Measurements from ENCODE around the gene DNAH12. TPM values are rescaled to one million over a fixed set of nuclear protein-coding genes. Genes with fewer than 3 reads are reported as not detected.
"Not testable (repeated sequence)": the region's sequence is repeated elsewhere in the genome, so short reads cannot be mapped to it uniquely, and the experiment has no call there.

The DNAH12 gene
- total RNA-seq, 1 donor from 2014 or later, result not detected

DNA sequence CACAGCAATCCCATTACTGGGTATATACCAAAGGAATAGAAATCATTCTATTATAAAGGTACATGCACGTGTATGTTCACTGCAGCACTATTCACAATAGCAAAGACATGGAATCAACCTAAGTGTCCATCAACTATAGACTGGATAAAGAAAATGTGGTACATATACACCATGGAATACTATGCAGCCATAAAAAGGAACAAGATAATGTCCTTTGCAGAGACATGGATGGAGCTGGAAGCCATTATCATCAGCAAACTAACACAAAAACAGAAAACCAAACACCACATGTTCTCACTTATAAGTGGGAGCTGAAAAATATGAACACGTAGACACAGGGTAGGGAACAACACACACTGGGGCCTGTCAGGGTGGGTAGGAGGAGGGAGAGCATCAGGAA is 179.1 kb downstream of the DNAH12 start:
- ATAC-seq; DNase-seq (ENCODE audit: missing footprints): not testable (repeated sequence)

DNA sequence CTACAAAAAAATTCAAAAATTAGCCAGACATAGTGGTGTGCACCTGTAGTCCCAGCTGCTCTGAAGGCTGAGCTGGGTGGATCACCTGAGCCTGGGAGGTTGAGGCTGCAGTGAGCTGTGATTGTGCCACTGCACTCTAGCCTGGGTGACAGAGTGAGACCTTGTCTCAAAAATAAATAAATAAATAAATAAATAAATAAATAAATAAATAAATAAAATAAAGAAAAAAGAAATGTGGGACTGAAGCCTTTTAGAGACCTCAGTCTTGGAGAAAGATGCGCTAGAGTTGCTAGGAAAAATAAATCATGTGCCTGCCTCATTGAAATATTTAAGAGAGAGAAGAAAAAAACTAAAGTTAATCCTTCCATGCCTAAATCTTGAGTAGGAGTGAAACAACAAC is 187.9 kb downstream of the DNAH12 start:
- ATAC-seq; DNase-seq (ENCODE audit: missing footprints); intact Hi-C loops (cut with DNase I): not testable (repeated sequence)

More for the DNA sequence above, 179.1 kb downstream of the DNAH12 start:
- intact Hi-C loops (cut with DNase I), result not testable (repeated sequence)

DNA sequence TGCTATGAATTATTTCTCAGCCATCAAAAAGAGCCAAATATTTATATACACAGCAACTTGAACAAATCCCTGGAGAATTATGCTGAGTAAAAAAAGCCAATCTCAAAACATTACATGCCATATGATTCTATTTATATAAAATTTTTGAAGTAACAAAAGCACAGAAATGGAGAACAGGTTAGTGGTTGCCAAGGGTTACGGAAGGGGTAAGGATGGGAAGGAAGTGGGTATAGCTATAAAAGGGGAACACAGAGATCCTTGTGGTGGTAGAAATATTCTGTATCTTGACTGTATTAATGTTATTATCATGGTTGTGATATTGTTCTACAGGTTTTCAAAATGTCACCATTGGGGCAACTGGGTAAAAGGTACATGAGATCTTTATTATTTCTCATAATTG is 189.4 kb downstream of the DNAH12 start:
- no peak for ATAC-seq
- no peak for DNase-seq (ENCODE audit: missing footprints)
- intact Hi-C loops (cut with DNase I), result no loop called here

DNA sequence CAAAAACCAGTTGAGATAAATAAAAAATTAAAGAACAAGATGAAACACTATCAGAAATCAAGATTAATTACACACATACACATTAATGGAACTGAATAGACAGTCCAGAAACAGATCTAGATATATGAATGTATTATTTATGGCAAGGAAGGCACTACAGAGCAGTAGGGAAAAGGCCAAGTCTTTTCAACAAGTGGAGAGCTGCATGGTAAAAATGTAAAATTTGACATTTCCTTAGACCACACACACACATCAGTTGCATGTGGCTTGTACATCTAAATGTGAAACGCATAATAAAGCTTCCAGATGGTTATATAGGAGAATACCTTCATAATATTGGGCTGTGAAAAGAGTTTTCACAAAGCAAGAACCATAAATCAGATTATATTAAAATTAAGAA is 193.9 kb downstream of the DNAH12 start:
- no peak for ATAC-seq
- DNase-seq (ENCODE audit: missing footprints), result no peak
- intact Hi-C loops (cut with DNase I), result no loop called here

DNA sequence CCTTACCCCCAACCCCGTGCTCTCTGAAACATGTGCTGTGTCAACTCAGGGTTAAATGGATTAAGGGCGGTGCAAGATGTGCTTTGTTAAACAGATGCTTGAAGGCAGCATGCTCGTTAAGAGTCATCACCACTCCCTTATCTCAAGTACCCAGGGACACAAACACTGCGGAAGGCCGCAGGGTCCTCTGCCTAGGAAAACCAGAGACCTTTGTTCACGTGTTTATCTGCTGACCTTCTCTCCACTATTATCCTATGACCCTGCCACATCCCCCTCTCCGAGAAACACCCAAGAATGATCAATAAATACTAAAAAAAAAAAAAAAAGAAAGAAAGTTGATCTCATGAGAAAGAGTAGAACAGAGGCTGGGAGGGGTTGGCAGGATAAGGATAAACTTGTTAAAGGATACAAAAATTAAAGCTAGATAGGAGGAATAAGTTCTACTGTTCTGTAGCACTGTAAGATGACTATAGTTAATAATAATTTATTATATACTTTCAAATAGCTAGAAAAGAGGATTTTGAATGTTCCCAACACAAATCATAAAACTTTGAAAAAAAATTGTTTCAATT is 205.0 kb downstream of the DNAH12 start:
- ATAC-seq; DNase-seq (ENCODE audit: missing footprints); intact Hi-C loops (cut with DNase I): not testable (repeated sequence)

DNA sequence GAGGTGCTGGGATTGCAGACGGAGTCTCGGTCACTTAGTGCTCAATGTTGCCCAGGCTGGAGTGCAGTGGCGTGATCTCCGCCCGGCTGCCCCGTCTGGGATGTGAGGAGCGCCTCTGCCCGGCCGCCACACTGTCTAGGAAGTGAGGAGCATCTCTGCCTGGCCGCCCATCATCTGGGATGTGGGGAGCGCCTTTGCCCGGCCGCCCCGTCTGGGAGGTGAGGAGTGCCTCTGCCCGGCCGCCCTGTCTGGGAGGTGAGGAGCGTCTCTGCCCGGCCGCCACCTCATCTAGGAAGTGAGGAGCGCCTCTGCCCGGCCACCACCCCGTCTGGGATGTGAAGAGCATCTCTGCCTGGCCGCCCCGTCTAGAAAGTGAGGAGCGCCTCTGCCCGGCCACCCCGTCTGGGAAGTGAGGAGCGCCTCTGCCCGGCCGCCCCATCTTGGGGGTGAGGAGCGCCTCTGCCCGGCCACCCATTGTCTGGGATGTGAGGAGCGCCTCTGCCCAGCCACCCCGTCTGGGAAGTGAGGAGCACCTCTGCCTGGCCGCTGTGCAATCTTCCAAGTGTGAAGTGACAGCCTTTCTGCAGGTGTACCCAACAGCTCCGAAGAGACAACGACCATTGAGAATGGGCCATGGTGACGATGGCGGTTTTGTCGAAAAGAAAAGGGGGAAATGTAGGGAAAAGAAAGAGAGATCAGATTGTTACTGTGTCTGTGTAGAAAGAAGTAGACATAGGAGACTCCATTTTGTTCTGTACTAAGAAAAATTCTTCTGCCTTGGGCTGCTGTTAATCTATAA is 205.7 kb downstream of the DNAH12 start:
- DNase-seq (ENCODE audit: missing footprints); intact Hi-C loops (cut with DNase I); ATAC-seq: not testable (repeated sequence)

DNA sequence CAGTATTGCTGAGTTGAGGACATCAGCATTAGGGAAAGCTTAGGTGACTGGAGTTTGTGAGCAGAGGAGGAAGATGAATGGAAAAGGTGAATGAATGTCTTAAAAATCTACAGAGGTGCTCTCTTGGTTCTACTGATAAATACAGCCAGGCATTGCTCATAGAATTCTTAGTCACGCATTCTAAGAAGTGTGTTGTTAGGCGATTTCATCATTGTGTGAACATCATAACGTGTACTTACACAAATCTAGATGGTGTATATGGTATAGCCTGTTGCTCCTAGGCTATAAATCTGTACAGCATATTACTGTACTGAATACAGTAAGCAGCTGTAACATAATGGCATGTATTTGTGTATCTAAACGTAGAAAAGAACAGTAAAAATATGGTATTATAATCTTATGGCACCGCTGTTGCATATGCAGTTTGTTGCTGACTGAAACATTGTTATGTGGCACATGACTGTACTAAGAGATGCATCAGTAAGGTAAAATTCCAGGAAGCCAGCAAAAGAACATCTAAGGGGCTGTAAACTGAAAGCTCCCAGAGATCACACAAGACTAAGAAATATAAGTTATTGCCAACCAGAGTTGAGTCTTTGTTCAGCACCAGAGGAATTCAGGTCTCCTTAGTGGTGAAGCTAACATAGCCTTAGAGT is 208.7 kb downstream of the DNAH12 start:
- ATAC-seq, result no peak
- intact Hi-C loops (cut with DNase I), result no loop called here
- no peak for DNase-seq (ENCODE audit: missing footprints)

DNA sequence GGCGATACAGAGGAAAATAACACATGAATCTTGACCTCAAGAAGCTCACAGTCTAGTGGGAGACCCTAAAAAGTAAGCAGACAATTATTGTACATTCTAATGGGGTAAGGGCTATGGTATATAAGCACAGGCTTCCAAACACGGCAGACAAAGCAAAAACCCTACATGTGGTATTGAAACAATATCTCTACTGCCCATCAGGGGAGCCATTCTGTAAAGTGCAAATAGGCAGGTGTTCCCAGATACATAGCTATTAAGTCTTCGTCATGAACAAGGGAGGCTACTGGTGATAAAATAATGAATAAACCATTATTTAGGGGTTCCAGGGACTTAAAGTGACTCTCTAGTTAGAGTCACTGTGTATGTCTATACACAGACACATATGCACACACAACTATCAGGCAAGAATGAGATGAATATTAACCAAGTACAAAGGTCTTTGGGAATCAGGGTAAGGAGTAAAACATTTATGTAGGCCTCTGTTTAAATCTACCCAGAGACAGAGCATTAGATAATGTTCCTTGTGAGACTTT is 213.0 kb downstream of the DNAH12 start:
- no peak for DNase-seq (ENCODE audit: missing footprints)
- intact Hi-C loops (cut with DNase I), result no loop called here
- no peak for ATAC-seq

DNA sequence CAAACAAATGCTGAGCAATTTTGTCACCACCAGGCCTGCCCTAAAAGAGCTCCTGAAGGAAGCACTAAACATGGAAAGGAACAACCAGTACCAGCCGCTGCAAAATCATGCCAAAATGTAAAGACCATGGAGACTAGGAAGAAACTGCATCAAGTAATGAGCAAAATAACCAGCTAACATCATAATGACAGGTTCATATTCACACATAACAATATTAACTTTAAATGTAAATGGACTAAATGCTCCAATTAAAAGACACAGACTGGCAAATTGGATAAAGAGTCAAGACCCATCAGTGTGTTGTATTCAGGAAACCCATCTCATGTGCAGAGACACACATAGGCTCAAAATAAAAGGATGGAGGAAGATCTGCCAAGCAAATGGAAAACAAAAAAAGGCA is 217.6 kb downstream of the DNAH12 start:
- DNase-seq (ENCODE audit: missing footprints); intact Hi-C loops (cut with DNase I); ATAC-seq: not testable (repeated sequence)

DNA sequence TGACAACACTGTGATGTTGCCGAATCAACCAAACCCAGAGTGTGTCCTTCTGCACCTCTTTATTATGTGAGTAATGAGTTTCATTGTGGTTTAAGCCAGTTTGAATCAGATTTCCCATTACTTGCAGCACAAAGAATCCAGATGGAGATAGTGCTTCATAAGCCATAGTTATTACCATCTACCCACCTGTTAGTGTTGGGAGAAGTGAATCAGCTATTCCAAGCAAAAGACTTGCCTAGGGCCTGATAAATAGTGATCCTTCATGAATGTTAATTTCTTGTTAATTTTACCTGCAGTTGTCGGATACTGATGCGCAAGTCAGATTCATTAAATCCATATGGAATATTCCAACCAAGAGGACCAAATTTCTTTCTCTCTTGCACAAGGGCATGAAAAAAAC is 229.9 kb downstream of the DNAH12 start:
- DNase-seq (ENCODE audit: missing footprints) (no peak), ATAC-seq (no peak)
- intact Hi-C loops (cut with DNase I), result no loop called here

DNA sequence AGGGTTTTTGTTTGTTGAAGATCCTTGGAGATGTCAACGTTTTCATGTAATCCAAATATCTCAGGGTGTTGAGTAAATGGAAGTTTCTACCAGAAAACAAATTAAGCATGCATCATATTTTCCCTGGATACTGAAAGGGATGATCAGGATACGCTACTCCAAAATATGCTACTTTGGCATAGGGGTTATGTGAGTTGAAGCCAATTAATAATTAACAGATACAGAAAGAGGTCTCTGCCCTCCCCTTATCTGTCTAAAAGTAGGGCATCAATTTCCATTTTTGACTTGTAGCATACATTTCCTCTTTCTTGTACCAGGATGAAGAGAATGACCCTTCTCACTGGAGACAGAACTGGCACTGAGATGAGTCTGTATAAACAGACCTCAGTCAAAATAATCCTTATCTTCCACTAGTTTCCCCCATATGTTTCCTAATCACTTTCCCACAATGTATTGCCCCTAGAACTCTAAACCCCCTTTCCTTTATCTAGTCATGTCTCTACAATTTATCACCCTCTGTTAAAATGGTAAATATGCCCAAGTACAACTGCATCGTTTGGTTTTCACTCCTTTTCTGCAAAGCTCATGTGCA is 234.3 kb downstream of the DNAH12 start:
- intact Hi-C loops (cut with DNase I), result no loop called here
- DNase-seq (ENCODE audit: missing footprints) (no peak), ATAC-seq (no peak)

DNA sequence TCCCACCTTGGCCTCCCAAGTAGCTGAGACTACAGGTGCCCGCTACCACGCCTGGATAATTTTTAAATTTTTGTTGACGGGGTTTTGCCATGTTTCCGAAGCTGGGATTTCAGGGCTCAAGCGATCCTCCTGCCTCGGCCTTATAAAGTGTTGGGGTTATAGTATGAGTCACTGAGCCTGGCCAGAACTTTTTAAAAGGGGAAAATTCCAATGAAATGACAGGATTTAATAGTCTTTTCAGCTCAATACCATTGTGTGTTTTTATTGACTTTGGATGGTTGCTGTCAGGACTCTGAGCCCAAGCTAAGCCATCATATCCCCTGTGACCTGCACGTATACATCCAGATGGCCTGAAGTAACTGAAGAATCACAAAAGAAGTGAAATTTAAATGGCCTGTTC is 240.6 kb downstream of the DNAH12 start:
- intact Hi-C loops (cut with DNase I), result not testable (repeated sequence)

DNA sequence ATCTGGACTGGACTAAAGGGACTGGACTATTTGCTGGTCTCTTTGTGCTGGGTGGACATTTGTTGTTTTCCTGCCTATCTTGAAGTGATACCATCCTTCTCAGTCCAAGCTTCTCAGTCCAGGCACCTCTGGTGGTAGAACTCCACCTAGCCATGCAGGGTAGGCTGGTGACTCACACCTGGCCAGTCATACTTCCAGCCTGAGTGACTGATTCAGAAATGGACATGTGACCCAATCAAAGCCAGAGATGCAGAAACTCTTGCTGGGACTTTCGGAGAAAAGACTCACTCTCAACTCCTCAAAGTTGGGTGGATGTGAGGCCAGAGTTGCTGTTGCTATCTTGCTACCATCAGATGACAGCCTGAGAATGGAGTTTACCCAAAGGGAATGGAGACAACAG is 246.1 kb downstream of the DNAH12 start:
- no peak for ATAC-seq
- intact Hi-C loops (cut with DNase I), result no loop called here
- DNase-seq (ENCODE audit: missing footprints), result no peak

More for the DNA sequence above, 240.6 kb downstream of the DNAH12 start:
- not testable (repeated sequence) for DNase-seq (ENCODE audit: missing footprints); ATAC-seq

DNA sequence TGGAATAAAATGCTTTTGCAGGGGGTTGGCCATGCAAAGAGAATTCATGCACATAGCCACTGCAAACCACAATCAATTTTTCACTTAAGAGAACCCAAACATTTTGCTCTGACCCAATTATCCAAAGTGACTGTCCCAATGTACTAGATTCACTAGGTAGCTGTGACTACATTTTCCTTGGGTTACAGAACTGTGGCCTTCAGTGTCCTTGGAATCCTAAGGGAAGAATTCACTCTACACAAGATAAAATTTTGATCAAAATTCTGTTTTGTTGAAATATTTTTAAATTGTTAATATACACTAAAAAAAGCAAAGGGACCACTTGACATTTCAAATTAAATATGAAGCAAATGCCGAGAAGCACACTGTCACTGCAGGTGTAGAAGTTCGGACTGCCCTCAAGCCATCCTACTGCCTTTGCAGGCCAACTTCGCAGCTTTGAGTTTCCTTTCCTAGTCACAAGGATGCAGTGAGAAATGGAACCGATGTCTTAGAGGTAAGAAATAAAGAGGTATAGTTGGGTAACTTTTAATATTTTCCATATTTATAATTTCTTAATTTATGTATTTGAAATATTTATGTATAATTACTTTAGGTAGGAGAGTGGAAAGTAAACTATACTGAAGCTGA is 251.1 kb downstream of the DNAH12 start:
- DNase-seq (ENCODE audit: missing footprints), result no peak
- intact Hi-C loops (cut with DNase I), result no loop called here
- ATAC-seq, result no peak

DNA sequence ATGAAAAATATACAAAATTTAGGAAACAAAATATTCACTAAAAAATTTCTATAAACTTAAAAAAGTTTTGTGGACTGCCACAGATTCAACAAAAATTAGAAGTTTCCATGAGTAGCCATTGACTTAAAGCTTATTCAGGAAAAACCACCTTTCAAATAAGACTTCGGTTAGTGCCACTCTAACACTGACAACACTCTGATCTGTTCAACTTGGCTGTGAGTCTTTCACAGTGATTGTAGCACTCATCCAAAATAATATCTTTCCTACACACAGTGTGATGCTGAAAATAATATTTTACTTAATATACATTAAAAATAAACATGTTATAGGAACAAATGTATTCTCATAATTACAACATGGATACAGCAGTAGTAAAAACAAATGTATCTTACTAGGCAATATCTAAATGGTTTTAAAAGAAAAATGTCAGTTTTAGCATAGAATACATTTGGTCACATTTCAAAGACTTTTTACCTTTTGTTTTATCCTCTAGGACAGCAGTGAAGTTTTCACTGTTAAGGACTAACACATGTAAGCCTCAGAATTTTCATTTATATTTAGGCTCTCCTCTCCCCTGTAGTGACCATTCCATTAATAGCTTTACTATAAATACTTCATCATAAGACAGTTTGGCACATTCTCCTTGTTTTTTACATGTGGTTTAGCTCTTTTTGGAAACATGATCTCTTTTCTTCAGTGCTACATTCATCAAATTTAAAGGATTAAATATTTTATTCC is 251.8 kb downstream of the DNAH12 start, which contains the start of gene ASB14:
Gene ASB14 (minus strand): TSS at position 527 of the 738 bp plus-strand sequence. CDS start 652 bp downstream, outside the sequence.
- ATAC-seq, result peak; percentile 63
- no peak for DNase-seq (ENCODE audit: missing footprints)
- intact Hi-C loops (cut with DNase I), result no loop called here

DNA sequence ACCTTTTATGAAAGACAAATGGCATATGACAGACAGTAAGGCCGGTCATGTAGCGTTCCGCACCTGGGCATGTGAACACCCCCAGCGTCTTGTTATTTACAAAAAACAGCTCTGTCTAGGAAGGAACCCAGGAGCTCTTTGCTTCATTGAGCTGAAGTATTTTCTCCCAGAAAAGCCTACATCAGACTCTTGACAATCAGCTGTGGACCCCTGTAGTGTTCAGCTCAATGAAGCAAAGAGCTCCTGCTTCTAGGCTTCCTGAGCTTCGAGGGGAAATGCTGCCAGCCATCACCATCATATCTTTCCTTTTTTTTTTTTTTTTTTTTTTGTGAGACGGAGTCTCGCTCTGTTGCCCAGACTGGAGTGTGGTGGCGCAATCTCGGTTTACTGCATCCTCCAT is 255.7 kb downstream of the DNAH12 start:
- DNase-seq (ENCODE audit: missing footprints) (no peak), ATAC-seq (no peak)
- intact Hi-C loops (cut with DNase I), result no loop called here

DNA sequence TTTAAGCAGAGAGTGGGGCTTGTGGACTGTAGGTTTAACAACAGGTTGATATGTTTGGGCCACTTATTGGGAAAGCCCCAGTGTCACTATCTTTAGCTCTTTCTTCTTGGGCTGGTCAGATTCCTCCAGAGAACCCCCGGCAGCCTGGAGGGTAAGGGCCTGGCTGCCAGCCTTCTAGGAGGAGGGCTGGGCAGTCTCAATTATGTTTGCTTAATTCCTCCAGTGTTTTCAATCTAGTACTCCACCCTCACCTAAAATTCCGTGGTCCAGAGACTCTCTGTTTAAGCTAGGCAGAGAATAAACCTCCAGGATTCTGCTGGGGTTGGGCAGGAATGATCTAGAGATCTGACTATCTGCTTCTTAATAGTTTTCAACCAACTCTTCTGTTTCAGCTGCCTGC is 256.9 kb downstream of the DNAH12 start:
- DNase-seq (ENCODE audit: missing footprints) (no peak), ATAC-seq (no peak)
- intact Hi-C loops (cut with DNase I), result no loop called here

DNA sequence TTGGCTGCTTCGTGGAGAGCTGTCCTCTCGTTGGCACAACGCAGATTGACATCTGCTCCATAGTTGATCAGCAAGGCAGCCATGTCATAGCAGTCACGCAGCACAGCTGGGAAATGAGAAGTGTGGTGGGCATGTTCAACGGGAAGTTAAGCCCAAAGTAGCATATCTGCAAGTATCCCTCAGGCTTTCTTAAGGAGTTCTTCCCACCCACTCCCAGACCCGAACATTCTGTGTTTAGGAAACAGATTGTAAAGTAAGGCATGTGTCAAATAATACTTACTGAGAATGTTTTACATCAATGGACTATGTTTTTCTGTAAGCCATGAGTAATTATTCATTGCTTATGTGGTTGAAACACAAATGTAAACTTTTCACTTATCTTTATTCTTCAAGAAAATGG is 260.8 kb downstream of the DNAH12 start:
- DNase-seq (ENCODE audit: missing footprints) (no peak), ATAC-seq (no peak)
- intact Hi-C loops (cut with DNase I), result no loop called here
